Activated CD4-positive, CD25-positive, alpha-beta regulatory T cell treated with anti-CD3 and anti-CD28 coated beads, Interleukin-2, amount 50 U/mL, for 16 hours (primary cell): Measurements from ENCODE around the gene SLC35G6.
A peak's percentile ranks its signal among the peaks of the same experiment; 100 is the strongest.
"Not testable (repeated sequence)": the region's sequence is repeated elsewhere in the genome, so short reads cannot be mapped to it uniquely, and the experiment has no call there.

Source experiments
- DNase-seq: peaks from one replicate; pipeline ENCODE4 v3.0.0-alpha.2; 2020; ENCODE audit warnings: low read depth, low spot score

Gene SLC35G6

DNA sequence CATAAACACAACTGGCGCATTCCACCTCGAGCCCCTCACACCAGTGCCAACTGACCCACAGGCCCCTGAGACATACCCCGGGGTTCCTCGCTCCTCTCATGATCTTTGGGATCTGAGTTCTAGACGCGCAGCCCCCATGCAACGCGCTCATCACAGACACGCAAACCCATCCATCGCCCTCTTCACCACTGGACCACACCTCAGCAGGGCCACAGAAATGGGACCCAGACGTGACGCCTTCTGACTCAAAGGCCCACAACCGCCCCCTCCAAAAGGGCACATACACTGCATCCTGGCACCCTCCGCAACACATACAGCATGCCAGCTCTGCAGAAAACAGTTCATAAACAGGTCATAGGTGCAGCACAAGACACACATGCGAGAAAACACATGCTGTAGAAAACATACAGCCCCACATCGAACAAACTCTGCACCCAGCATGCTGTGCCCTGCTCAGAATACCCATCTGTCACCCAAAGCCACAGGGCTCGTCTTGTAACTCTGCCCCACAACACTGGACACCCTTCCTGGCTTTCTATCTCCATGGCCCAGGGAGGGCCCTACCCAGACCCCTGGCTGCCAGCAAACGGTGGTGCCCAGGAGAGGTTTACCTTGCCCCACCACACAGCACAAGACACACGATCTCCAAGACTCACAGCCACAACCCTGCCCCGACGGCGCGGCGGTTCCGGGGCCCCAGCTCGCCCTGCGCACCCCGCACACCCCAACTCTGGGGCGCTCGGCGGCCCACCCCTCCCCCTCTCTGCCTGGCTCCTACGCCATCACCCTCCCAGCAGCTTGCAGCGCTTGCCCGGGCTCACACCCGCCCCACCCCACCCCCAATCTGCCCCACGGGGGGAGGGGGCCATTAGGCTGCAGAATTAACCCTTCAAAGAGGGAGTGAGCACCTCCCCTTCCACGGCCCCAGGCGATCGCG, 2.7 kb upstream of the SLC35G6 start:
- DNase-seq, result peak; percentile 35

DNA sequence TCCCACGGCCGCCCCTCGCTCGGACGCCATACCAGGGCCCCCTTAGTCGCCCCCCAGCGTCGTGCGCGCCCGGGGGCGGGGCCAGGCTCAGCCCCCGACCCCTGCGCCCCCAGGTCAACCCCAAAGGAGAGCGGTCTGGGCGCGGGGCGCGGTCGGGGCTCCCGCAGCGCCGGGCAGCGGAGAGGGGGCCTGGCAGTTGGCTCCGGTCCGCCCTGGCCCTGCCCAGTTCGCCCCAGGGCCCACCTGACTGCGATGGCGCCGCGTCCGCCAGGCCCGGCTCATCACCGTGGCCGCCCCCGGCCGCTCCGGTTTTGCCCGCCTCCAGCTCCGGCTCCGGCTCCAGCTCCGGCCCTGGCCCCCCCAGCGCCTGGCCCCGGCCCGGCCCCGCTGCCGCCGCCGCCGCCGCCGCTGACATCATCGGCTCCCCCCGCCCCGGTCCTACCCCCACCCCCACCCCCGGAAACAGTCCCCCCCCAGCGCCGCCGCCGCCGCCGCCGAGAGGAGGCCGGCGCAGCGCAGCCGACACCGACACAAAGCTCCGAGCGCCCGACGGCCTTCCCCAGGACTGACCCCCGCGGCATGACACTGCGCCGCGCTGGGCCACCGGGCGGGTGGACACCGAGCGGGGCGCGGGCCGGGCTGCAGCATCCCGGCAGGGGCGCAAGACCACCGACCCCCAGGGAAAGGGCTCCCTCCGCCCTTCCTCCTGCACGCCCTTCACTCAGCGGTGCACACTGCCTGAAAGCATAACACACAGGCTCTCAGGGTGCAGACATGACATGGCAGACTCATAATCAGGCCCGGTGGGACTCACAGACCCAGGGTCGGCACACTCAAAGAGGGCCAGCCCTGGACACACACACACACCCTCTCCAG, 1.8 kb upstream of the SLC35G6 start, which contains the start of gene ZBTB4:
TSS of gene ZBTB4 (minus strand) at position 419 of the 876 bp plus-strand sequence. CDS start 12,830 bp downstream, outside the sequence.
- peak; percentile 36 for DNase-seq

DNA sequence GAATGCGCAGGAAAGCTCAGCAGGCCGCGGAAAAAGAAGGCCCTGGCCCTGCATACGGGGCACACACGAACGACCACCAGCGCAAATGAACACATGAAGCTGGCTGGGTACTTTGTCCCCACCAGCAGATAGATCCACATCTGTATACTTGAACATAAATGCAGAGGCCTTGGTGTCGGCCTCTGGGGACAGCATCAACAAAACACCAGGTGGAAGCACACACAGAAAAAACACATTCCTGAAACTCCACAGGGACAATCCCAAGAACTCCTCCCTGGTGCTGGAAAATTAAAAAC, 1.2 kb upstream of the SLC35G6 start:
- no peak for DNase-seq

DNA sequence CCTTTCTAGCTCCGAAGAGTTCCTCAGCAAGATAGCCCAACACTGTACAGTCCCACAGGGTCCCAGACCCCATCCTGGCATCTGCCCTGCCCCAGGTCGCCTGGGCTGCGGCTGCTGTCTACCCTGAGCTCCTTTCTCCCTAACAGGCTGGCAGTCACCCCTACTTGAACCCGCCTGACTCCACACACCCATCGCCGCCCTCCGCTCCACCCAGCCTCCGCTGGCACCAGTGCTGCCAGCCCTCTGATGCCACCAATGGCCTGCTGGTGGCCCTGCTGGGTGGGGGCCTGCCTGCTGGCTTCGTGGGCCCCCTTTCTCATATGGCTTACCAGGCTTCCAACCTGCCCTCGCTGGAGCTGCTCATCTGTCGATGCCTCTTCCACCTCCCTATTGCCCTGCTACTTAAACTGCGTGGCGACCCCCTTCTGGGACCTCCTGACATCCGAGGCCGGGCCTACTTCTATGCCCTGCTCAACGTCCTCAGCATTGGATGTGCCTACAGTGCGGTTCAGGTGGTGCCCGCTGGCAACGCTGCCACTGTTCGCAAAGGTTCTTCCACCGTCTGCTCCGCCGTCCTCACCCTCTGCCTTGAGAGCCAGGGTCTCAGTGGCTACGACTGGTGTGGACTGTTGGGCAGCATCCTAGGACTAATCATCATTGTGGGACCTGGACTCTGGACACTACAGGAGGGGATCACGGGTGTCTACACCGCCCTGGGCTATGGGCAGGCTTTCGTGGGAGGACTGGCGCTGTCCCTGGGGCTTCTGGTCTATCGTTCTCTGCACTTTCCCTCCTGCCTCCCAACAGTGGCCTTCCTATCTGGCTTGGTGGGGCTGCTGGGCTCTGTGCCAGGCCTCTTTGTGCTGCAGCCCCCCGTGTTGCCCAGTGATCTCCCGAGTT, 846 bp downstream of the SLC35G6 start:
- not testable (repeated sequence) for DNase-seq

DNA sequence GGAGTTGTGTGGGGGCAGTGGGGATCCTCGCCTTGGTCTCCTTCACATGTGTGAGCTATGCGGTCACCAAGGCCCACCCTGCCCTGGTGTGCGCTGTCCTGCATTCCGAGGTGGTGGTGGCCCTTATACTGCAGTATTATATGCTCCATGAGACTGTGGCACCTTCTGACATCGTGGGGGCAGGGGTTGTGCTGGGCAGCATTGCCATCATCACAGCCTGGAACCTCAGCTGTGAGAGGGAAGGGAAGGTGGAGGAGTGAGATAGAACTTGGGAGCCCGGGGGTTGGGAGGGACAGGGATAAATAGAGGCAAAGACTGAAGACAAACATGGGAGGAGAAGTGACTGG, 1.5 kb downstream of the SLC35G6 start:
- DNase-seq, result not testable (repeated sequence)

DNA sequence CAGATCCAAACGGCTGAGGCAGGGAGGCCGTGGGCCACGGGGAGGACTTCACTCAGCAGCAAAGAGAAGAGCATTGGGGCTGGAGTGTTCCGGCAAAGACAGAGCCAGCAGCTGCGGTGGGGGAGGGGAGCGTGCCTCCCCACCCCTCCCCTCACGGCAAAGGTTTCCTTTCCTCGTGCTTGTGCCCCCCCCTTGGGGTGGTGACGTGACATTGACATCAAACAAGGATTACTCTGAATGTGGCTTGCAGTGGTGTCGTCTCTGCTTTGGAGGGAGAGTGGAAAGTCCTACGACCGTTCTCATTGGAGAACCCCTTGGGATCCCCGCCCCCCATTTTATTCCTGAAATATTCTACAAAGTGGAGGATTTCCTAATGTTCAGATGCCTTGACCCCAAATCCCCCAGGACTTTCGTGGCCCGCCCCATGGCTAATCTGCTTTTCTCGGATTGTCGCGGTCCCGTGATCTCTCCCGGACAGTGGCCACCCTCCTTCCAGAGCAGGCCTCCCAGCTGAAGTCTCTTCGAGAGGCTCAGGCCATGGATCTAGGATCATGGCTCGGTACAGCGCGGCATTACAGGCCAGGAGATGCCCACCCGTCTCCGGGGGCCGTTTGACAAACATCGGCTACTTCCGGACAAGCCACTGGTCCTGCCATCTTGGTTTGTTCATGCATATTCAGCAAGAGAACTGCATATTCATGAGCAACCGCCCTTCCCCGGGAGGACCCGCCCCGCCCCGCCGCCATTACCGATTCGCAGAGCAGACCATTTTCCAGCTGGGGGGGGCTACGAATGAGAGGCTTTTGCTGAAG, 2.2 kb downstream of the SLC35G6 start:
- DNase-seq, result peak; percentile 86

DNA sequence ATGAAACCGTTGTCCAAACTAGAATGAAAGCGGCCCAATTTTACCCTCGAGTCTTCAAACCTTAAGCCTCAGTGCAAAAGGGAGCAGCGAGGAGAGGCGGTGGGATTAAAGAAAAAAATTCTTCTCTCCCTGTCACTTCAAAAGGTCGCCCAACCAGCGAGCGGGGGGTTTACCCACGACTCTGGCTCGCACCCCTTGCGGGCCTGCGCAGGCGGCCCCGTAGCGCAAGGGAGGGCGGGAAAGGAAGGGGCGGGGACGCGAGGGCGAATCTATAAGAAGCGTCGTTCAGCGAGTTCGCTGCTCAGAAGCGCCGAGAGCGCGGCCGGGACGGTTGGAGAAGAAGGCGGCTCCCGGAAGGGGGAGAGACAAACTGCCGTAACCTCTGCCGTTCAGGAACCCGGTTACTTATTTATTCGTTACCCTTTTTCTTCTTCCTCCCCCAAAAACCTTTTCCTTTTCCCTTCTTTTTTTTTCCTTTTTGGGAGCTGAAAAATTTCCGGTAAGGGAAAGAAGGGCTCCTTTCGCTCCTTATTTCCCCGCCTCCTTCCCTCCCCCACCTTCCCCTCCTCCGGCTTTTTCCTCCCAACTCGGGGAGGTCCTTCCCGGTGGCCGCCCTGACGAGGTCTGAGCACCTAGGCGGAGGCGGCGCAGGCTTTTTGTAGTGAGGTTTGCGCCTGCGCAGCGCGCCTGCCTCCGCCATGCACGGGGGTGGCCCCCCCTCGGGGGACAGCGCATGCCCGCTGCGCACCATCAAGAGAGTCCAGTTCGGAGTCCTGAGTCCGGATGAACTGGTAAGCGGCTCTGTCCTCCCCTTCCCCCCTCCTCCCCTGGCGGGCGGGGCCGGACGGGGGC, 3.0 kb downstream of the SLC35G6 start, which contains the start of gene POLR2A:
TSS of gene POLR2A (plus strand) at position 300 of the 852 bp plus-strand sequence.
- peak; percentile 97 for DNase-seq

DNA sequence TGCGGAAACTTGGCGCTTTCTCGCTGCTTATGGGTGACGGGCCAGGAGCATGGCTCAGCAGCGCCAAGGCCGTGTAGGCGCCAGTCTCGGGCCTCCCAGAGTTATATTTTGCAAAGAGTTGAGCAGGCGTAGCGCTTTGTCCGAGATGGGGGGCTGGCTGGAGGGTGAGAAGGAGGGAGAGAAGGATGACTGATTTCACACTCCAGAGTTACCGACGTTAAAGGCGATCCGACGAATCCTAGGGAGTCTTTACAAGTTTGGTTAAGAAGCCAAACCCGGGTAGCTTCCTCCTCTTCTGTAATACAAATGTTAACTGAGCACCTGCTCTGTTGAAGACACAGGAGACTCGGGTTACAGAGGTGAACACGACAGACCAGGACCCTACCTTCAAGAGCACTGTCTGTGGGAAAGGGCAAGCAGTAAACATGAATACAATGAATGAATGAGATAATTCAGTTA, 3.7 kb downstream of the SLC35G6 start:
- DNase-seq, result no peak

DNA sequence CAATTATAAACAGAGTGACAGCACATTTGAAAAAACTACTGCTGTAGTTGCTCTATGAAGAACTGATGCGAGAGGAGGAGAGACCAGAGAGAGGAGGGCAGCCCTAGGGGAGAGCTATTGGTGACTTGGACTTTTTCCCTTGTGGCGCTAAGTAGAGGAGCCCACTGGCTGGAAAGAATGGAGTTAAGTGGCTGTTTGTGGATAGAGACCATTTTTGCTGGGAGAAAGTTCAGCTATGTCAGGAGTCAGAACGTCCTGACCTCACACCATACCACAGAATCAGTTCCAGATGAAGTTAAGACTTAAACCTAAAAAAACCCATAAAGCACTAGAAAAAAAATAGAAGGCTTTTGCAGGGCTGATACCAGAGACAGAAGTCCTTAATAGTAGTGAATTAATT, 4.9 kb downstream of the SLC35G6 start:
- no peak for DNase-seq

DNA sequence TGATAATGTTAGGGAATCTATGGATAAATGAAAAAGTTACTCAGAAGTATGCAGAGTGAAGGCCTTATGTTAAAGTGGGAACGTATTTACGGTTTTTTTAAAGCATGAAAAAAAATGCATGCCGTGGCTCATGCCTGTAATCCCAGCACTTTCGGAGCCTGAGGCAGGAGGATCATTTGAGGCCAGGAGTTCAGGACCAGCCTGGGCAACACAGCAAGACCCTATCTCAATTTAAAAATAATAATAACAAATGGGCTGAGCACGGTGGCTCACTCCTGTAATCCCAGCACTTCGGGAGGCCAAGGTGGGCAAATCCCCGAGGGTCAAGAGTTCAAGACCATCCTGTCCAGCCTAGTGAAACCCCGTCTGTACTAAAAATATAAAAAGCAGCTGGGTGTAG, 8.9 kb downstream of the SLC35G6 start:
- DNase-seq, result no peak

DNA sequence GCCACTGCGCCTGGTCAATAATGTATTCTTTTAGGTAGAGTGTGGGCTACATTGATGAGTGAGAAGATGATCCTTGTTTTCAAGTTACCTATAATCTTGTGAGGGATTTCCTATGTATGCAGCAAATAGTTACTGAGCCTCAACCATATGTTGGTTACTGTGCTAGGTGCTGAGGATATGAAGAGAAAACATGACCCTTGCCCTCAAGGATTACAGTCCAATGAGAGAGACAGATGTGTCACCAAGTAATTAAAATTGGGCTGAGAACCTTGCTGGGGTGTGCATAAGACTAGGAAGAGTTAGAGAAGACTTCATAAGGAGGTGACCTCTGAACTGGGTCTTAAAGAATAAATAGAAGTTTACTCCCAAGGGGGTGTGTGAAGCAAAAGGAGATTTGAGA, 10.3 kb downstream of the SLC35G6 start:
- DNase-seq, result no peak

DNA sequence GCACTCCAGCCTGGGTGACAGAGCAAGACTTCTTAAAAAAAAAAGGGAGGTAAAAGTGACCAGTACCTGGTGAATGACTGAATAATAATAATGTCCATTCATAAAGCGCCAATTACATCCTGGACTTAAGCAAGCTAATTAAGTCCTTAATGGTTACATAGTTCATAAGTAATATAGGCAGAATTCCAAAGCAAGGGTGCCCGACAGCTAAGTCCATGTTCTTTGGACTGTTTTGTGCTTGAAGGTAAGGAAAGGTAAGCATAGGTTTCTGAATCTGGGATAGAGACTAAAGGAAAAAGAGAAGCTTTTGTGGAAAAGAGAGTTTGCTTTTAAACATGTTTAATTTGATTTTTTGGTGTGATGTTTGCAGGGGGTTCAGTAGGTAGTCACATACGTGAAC, 12.7 kb downstream of the SLC35G6 start:
- no peak for DNase-seq

DNA sequence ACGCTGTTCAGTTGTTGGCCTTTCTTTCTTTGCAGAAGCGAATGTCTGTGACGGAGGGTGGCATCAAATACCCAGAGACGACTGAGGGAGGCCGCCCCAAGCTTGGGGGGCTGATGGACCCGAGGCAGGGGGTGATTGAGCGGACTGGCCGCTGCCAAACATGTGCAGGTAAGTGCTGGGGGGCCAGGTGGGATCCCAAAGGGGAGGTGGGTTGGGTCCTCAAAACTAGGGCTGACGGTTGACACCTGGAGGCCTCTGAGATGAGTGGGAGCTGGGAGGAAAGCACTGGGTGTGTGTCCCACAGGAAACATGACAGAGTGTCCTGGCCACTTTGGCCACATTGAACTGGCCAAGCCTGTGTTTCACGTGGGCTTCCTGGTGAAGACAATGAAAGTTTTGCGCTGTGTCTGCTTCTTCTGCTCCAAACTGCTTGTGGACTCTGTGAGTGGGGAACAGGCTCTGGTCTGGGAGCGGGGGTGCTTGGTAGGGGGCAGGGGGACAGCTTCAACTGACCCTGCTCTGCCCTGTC, 14.7 kb downstream of the SLC35G6 start:
- no peak for DNase-seq

DNA sequence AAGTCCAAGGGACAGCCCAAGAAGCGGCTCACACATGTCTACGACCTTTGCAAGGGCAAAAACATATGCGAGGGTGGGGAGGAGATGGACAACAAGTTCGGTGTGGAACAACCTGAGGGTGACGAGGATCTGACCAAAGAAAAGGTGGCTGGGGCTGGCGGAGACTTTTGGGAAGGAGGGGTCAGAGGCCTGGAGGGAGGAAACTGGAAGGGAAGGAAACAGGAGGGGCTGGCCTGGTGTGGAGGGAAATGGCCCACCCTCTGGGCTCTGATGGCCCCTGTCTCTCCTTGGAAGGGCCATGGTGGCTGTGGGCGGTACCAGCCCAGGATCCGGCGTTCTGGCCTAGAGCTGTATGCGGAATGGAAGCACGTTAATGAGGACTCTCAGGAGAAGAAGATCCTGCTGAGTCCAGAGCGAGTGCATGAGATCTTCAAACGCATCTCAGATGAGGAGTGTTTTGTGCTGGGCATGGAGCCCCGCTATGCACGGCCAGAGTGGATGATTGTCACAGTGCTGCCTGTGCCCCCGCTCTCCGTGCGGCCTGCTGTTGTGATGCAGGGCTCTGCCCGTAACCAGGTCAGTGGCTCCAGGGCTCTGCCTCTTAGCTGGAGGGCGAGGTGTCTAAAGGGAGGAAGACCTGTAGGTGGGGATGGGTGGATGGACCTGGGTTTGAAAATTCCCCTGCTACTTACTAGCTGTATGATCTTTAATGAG, 15.4 kb downstream of the SLC35G6 start:
- DNase-seq, result no peak

DNA sequence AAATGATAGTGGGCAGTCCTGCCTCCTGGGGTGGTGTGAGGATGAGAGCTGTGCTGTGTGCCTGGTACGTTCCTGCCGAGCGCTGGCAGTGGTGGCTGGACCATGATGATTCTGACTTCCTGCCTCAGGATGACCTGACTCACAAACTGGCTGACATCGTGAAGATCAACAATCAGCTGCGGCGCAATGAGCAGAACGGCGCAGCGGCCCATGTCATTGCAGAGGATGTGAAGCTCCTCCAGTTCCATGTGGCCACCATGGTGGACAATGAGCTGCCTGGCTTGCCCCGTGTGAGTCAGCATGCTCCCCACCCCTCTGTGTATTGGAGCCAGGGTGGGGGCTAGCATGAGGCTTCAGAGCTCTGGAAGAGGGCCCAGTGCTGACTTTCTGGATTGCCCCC, 16.0 kb downstream of the SLC35G6 start:
- no peak for DNase-seq

DNA sequence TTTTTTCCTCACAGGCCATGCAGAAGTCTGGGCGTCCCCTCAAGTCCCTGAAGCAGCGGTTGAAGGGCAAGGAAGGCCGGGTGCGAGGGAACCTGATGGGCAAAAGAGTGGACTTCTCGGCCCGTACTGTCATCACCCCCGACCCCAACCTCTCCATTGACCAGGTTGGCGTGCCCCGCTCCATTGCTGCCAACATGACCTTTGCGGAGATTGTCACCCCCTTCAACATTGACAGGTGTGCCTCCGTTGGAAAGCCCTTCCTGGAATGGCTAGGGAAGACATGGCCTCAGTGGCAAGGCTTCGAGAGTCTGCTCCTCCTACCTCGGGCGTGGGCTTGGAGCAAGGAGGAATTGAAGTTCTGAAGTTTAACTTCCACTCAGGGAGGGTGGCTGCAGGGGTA, 16.4 kb downstream of the SLC35G6 start:
- no peak for DNase-seq

DNA sequence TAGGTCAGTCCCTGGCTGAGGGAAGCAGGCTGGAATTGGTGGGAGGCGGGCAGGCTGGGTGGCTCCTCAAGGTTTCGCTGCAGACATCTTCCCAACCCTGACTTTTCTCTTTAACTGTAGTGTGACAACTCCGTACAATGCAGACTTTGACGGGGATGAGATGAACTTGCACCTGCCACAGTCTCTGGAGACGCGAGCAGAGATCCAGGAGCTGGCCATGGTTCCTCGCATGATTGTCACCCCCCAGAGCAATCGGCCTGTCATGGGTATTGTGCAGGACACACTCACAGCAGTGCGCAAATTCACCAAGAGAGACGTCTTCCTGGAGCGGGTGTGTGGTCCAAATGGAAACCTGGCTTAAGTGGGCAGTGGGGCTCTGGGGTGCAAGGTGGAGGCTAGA, 17.9 kb downstream of the SLC35G6 start:
- DNase-seq, result no peak

DNA sequence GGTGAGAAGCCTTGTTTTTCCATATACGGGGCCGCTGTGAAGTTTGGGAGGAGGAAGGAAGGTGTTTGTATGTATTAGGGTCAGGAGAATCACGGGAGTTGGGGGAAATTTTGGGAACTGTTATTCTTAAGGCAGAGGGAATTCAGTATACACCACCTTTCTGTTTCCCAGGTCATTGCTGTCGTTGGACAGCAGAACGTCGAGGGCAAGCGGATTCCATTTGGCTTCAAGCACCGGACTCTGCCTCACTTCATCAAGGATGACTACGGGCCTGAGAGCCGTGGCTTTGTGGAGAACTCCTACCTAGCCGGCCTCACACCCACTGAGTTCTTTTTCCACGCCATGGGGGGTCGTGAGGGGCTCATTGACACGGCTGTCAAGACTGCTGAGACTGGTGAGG, 20.5 kb downstream of the SLC35G6 start:
- no peak for DNase-seq
